SK-N-SH treated with all-trans-retinoic acid at 6 μM for 48 hours (cell line): ENCODE measurements around the gene EMC8.

Experiments
- BACH2 ChIP-seq: fragments of 250-450 bp; sonication (Bioruptor Pico); IDR thresholded peaks from 2 replicates; pipeline ENCODE4 v1.9.0; 2021; ENCODE audit warnings: mild to moderate bottlenecking, borderline replicate concordance
- CSDC2 ChIP-seq: fragments of 250-450 bp; sonication (Bioruptor Pico); IDR thresholded peaks from 2 replicates; pipeline ENCODE4 v1.5.0; 2020; ENCODE audit warnings: mild to moderate bottlenecking, moderate library complexity
- OSR1 ChIP-seq: fragments of 250-450 bp; sonication (Bioruptor Pico); IDR thresholded peaks from 2 replicates; pipeline ENCODE4 v1.8.0; 2022; ENCODE audit warnings: moderate library complexity, mild to moderate bottlenecking, inconsistent platforms
- PPARA ChIP-seq: fragments of 250-450 bp; sonication (Bioruptor Pico); IDR thresholded peaks from 2 replicates; pipeline ENCODE4 v1.5.0; 2020; ENCODE audit warnings: mild to moderate bottlenecking, borderline replicate concordance
- SNAI2 ChIP-seq: fragments of 250-450 bp; sonication (Bioruptor Pico); IDR thresholded peaks from 2 replicates; pipeline ENCODE4 v1.5.0; 2020; ENCODE audit warnings: mild to moderate bottlenecking, moderate library complexity
- ZFP3 ChIP-seq: fragments of 250-450 bp; sonication (Bioruptor Pico); IDR thresholded peaks from 2 replicates; pipeline ENCODE4 v1.5.0; 2020; ENCODE audit warnings: mild to moderate bottlenecking, moderate library complexity
- ZFP30 ChIP-seq: fragments of 450-650 bp; formaldehyde crosslinking; IDR thresholded peaks from 2 replicates; pipeline ENCODE4 v1.5.0; 2022; ENCODE audit warnings: mild to moderate bottlenecking, moderate library complexity
- TF ChIP-seq, protein P1 (sequence below): fragments of 250-450 bp; sonication (Bioruptor Pico); IDR thresholded peaks from 2 replicates; pipeline ENCODE4 v1.5.0; 2020; ENCODE audit warnings: mild to moderate bottlenecking, moderate library complexity
- TF ChIP-seq, protein P2 (sequence below): fragments of 250-450 bp; sonication (Bioruptor Pico); IDR thresholded peaks from 2 replicates; pipeline ENCODE4 v1.8.0; 2020; ENCODE audit warnings: mild to moderate bottlenecking, moderate library complexity, borderline replicate concordance
- TF ChIP-seq, protein P3 (sequence below): fragments of 250-450 bp; sonication (Bioruptor Pico); IDR thresholded peaks from 2 replicates; pipeline ENCODE4 v1.5.1; 2020; ENCODE audit warnings: low read depth, mild to moderate bottlenecking, moderate library complexity

DNA sequence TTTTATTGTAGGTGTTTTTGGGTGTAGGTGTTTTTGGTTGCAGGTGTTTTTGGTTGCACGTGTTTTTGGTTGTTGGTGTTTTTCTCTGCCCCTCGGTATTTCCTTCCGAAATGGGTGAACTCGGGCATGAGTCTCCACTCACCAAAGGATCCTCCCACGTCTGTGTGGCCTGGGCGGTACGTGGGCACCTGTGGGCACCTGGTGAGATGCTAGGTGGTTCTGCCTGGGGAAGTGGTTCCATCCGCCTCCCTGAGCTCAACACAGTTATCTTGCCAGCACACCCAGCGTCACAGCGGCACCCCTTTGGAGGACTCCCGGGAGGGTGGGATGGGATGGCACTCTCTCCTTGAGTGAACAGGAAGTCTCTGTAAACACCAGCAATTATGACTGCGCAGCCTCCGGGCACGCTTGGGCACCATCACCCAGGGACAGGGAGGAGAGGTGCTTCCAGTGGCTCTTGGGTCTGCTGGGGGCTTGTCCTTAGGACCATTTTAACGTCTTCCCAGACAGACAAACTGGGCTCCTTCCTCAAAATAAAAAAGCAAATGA is 29.9 kb upstream of the EMC8 start:
- TF ChIP-seq, protein P1, sequence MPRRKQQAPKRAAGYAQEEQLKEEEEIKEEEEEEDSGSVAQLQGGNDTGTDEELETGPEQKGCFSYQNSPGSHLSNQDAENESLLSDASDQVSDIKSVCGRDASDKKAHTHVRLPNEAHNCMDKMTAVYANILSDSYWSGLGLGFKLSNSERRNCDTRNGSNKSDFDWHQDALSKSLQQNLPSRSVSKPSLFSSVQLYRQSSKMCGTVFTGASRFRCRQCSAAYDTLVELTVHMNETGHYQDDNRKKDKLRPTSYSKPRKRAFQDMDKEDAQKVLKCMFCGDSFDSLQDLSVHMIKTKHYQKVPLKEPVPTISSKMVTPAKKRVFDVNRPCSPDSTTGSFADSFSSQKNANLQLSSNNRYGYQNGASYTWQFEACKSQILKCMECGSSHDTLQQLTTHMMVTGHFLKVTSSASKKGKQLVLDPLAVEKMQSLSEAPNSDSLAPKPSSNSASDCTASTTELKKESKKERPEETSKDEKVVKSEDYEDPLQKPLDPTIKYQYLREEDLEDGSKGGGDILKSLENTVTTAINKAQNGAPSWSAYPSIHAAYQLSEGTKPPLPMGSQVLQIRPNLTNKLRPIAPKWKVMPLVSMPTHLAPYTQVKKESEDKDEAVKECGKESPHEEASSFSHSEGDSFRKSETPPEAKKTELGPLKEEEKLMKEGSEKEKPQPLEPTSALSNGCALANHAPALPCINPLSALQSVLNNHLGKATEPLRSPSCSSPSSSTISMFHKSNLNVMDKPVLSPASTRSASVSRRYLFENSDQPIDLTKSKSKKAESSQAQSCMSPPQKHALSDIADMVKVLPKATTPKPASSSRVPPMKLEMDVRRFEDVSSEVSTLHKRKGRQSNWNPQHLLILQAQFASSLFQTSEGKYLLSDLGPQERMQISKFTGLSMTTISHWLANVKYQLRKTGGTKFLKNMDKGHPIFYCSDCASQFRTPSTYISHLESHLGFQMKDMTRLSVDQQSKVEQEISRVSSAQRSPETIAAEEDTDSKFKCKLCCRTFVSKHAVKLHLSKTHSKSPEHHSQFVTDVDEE (CRISPR knock-in tag): no peak
- TF ChIP-seq ZFP3 (CRISPR knock-in tag): no peak
- TF ChIP-seq, protein P2, sequence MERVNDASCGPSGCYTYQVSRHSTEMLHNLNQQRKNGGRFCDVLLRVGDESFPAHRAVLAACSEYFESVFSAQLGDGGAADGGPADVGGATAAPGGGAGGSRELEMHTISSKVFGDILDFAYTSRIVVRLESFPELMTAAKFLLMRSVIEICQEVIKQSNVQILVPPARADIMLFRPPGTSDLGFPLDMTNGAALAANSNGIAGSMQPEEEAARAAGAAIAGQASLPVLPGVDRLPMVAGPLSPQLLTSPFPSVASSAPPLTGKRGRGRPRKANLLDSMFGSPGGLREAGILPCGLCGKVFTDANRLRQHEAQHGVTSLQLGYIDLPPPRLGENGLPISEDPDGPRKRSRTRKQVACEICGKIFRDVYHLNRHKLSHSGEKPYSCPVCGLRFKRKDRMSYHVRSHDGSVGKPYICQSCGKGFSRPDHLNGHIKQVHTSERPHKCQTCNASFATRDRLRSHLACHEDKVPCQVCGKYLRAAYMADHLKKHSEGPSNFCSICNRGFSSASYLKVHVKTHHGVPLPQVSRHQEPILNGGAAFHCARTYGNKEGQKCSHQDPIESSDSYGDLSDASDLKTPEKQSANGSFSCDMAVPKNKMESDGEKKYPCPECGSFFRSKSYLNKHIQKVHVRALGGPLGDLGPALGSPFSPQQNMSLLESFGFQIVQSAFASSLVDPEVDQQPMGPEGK (CRISPR knock-in tag): no peak
- no peak for TF ChIP-seq PPARA (CRISPR knock-in tag)
- TF ChIP-seq ZFP30: no peak
- no peak for TF ChIP-seq BACH2 (CRISPR knock-in tag)
- TF ChIP-seq, protein P3, sequence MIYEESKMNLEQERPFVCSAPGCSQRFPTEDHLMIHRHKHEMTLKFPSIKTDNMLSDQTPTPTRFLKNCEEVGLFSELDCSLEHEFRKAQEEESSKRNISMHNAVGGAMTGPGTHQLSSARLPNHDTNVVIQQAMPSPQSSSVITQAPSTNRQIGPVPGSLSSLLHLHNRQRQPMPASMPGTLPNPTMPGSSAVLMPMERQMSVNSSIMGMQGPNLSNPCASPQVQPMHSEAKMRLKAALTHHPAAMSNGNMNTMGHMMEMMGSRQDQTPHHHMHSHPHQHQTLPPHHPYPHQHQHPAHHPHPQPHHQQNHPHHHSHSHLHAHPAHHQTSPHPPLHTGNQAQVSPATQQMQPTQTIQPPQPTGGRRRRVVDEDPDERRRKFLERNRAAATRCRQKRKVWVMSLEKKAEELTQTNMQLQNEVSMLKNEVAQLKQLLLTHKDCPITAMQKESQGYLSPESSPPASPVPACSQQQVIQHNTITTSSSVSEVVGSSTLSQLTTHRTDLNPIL (CRISPR knock-in tag): no peak
- TF ChIP-seq CSDC2 (CRISPR knock-in tag): no peak
- TF ChIP-seq SNAI2 (CRISPR knock-in tag): no peak
- TF ChIP-seq OSR1: no peak
